D721Med (cell line): Measurements from ENCODE around the gene TP53BP2.

Experiments used
- DNase-seq: peaks from one replicate; pipeline ENCODE4 v3.0.0; 2011; ENCODE audit warnings: low spot score; ENCODE audit not compliant: insufficient read length
- FAIRE-seq: peaks from 2 replicates; lab custom pipeline; 2011; peaks lifted over from hg19 to GRCh38; lab: Jason Lieb, UNC
- CTCF ChIP-seq: IDR thresholded peaks from 2 replicates; pipeline ENCODE4 v1.5.1; 2012; ENCODE audit warnings: mild to moderate bottlenecking, control low read depth; ENCODE audit not compliant: insufficient read depth; ENCODE audit errors: missing control alignments

The TP53BP2 gene

GRCh38 chr1:223731133-223731770 lies 114.5 kb downstream of the TP53BP2 start:
- FAIRE-seq, result no peak
- no peak for TF ChIP-seq CTCF
- DNase-seq, result no peak

GRCh38 chr1:223730479-223731132 lies 115.1 kb downstream of the TP53BP2 start:
- no peak for FAIRE-seq
- no peak for DNase-seq
- no peak for TF ChIP-seq CTCF

GRCh38 chr1:223729906-223730305 lies 115.8 kb downstream of the TP53BP2 start:
- FAIRE-seq, result no peak
- DNase-seq, result no peak
- TF ChIP-seq CTCF, result no peak
